Neural cell (in vitro differentiated cells): Measurements from ENCODE around the gene OSBPL1A. TPM values are rescaled to one million over a fixed set of nuclear protein-coding genes. Genes with fewer than 3 reads are reported as not detected.

Experiments
- H2AFZ ChIP-seq: fragments of 200-600, 300-800 bp; sonication (generic), shearing (Covaris generic); 2 replicates; pipeline ENCODE4 v1.6.0; 2014; ENCODE audit warnings: low read depth, mild to moderate bottlenecking, antibody characterized with exemption, low read length, moderate library complexity
- H3F3A ChIP-seq: fragments of 200-600 bp; shearing (Covaris generic); 2 replicates; pipeline ENCODE4 v1.6.1; 2016; ENCODE audit warnings: mild to moderate bottlenecking, moderate library complexity, mixed read lengths, antibody characterized with exemption, low read length; ENCODE audit not compliant: insufficient read depth, poor library complexity, severe bottlenecking
- H3K27ac ChIP-seq: fragments of 200-600, 300-800 bp; sonication (generic), shearing (Covaris generic); 2 replicates; pipeline ENCODE4 v1.5.1; 2014; ENCODE audit warnings: mild to moderate bottlenecking, low read length, moderate library complexity
- H3K27me3 ChIP-seq: fragments of 300-800, 200-600 bp; sonication (generic), shearing (Covaris generic); 2 replicates; pipeline ENCODE4 v1.6.0; 2014; ENCODE audit warnings: mild to moderate bottlenecking, low read depth, low read length, moderate library complexity; ENCODE audit not compliant: insufficient read depth
- H3K36me3 ChIP-seq: fragments of 300-800, 200-600 bp; sonication (generic), shearing (Covaris generic); 2 replicates; pipeline ENCODE4 v1.5.1; 2014; ENCODE audit warnings: mild to moderate bottlenecking, antibody characterized with exemption, low read length, moderate library complexity; ENCODE audit not compliant: insufficient read depth
- H3K4me2 ChIP-seq: fragments of 300-800, 200-600 bp; sonication (generic), shearing (Covaris generic); 2 replicates; pipeline ENCODE4 v1.6.0; 2014; ENCODE audit warnings: mild to moderate bottlenecking, low read length
- H3K4me3 ChIP-seq: fragments of 300-800, 200-600 bp; sonication (generic), shearing (Covaris generic); 2 replicates; pipeline ENCODE4 v1.5.1; 2014; ENCODE audit warnings: mild to moderate bottlenecking, low read length, moderate library complexity
- H3K79me2 ChIP-seq: fragments of 200-600 bp; shearing (Covaris generic); replicated peaks from 2 replicates; pipeline ENCODE4 v1.6.0; 2014; ENCODE audit warnings: mild to moderate bottlenecking, low read length, moderate library complexity; ENCODE audit not compliant: insufficient read depth
- H3K9ac ChIP-seq: fragments of 300-800, 200-600 bp; sonication (generic), shearing (Covaris generic); 2 replicates; pipeline ENCODE4 v1.6.1; 2016; ENCODE audit warnings: mild to moderate bottlenecking, low read length, mixed read lengths
- H3K9me2 ChIP-seq: fragments of 200-600 bp; shearing (Covaris generic); 2 replicates; pipeline ENCODE4 v1.6.1; 2016; ENCODE audit warnings: mild to moderate bottlenecking, low read length, mixed read lengths; ENCODE audit not compliant: insufficient read depth
- H3K9me3 ChIP-seq: fragments of 200-600, 300-800 bp; sonication (generic), shearing (Covaris generic); 2 replicates; pipeline ENCODE4 v1.6.1; 2016; ENCODE audit warnings: mild to moderate bottlenecking, mixed run types, low read length, moderate library complexity, mixed read lengths
- H4K20me1 ChIP-seq: fragments of 200-600 bp; shearing (Covaris generic); 2 replicates; pipeline ENCODE4 v1.6.1; 2016; ENCODE audit warnings: mild to moderate bottlenecking, mixed run types; ENCODE audit not compliant: insufficient read depth
- EP300 ChIP-seq: fragments of 450-650 bp; conservative IDR thresholded peaks from 2 replicates; pipeline ENCODE4 v1.6.1; 2014; ENCODE audit warnings: antibody characterized with exemption, mild to moderate bottlenecking, moderate library complexity; ENCODE audit not compliant: poor library complexity, severe bottlenecking
- EZH2 ChIP-seq: fragments of 200-600, 300-800 bp; shearing (Covaris generic), sonication (generic); IDR thresholded peaks from 2 replicates; pipeline ENCODE4 v1.6.1; 2014; ENCODE audit warnings: antibody characterized with exemption, low read length, borderline replicate concordance, mild to moderate bottlenecking; ENCODE audit not compliant: insufficient read depth, poor library complexity, severe bottlenecking
- MXI1 ChIP-seq: fragments of 450-650 bp; conservative IDR thresholded peaks from 2 replicates; pipeline ENCODE4 v1.6.1; 2014; ENCODE audit warnings: antibody characterized with exemption, mild to moderate bottlenecking; ENCODE audit not compliant: poor library complexity, severe bottlenecking
- POLR2AphosphoS5 ChIP-seq: IDR thresholded peaks from 2 replicates; pipeline ENCODE4 v1.6.1; 2012
- RAD21 ChIP-seq: fragments of 450-650 bp; conservative IDR thresholded peaks from 2 replicates; pipeline ENCODE4 v1.6.1; 2014; ENCODE audit warnings: antibody characterized with exemption, mild to moderate bottlenecking, moderate library complexity
- SMC3 ChIP-seq: fragments of 450-650 bp; conservative IDR thresholded peaks from 2 replicates; pipeline ENCODE4 v1.6.1; 2014; ENCODE audit warnings: antibody characterized with exemption, mild to moderate bottlenecking, moderate library complexity; ENCODE audit not compliant: poor library complexity
- TAF1 ChIP-seq: IDR thresholded peaks from 2 replicates; pipeline ENCODE4 v1.6.1; 2012; ENCODE audit warnings: low read depth
- polyA plus RNA-seq: library from polyadenylated mRNA; depleted of rRNA; stranded (reverse); fragments of >200 nt; gene quantifications from 2 replicates; pipeline ENCODE4 v1.2.3, GENCODE V29; 2014
- TF ChIP-seq, protein P1 (sequence below): IDR thresholded peaks from 2 replicates; pipeline ENCODE4 v1.6.1; 2012; ENCODE audit warnings: borderline replicate concordance
- TF ChIP-seq, protein P2 (sequence below): fragments of 450-650 bp; IDR thresholded peaks from 2 replicates; pipeline ENCODE4 v1.5.1; 2014; ENCODE audit warnings: antibody characterized with exemption, mild to moderate bottlenecking, moderate library complexity; ENCODE audit not compliant: poor library complexity, severe bottlenecking

Gene OSBPL1A
- polyA plus RNA-seq, 1 donor from 2014 or later, result 24.9 TPM

DNA sequence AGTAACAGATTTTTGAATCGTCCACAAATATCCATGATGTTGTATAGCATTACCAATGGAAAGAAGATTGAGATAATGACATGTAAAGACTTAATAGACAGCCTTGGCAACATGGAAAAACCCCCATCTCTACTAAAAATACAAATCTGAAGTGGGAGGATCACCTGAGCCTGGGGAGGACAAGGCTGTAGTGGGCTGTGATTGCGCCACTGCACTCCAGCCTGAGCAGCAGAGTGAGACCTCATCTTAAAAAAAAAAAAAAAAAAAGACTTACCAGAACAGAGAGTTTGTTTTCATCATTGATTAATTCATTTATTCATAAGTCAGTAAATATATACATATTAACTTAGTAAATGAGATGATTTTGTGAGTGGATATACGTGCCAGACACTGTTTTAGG lies 7.0 kb upstream of the OSBPL1A start:
- H3K9me2 ChIP-seq, result no peaks in the 10 kb centered on the region
- no peaks in the 10 kb centered on the region for H3K79me2 ChIP-seq

GRCh38 chr18:24403076-24403475 lies 5.5 kb upstream of the OSBPL1A start:
- Histone ChIP-seq H3K4me2 (no peak overlapping the region), H3K9ac (no peak overlapping the region)

More for the DNA sequence above, 7.0 kb upstream of the OSBPL1A start:
- no peaks in the 10 kb centered on the region for H3F3A ChIP-seq
- H3K36me3 ChIP-seq, result no peaks in the 10 kb centered on the region
- no peak overlapping the region for H3K9ac ChIP-seq
- H2AFZ ChIP-seq, result no peak overlapping the region
- H3K4me2 ChIP-seq, result no peak overlapping the region
- H4K20me1 ChIP-seq, result no peaks in the 10 kb centered on the region
- peaks cover 3% of the 10 kb centered on the region for H3K9me3 ChIP-seq
- no peak overlapping the region for H3K4me3 ChIP-seq
- TF ChIP-seq MXI1 (no peak), TAF1 (no peak), RAD21 (no peak), SMC3 (no peak), EZH2 (no peak), EP300 (no peak), POLR2AphosphoS5 (no peak)
- TF ChIP-seq, protein P1, sequence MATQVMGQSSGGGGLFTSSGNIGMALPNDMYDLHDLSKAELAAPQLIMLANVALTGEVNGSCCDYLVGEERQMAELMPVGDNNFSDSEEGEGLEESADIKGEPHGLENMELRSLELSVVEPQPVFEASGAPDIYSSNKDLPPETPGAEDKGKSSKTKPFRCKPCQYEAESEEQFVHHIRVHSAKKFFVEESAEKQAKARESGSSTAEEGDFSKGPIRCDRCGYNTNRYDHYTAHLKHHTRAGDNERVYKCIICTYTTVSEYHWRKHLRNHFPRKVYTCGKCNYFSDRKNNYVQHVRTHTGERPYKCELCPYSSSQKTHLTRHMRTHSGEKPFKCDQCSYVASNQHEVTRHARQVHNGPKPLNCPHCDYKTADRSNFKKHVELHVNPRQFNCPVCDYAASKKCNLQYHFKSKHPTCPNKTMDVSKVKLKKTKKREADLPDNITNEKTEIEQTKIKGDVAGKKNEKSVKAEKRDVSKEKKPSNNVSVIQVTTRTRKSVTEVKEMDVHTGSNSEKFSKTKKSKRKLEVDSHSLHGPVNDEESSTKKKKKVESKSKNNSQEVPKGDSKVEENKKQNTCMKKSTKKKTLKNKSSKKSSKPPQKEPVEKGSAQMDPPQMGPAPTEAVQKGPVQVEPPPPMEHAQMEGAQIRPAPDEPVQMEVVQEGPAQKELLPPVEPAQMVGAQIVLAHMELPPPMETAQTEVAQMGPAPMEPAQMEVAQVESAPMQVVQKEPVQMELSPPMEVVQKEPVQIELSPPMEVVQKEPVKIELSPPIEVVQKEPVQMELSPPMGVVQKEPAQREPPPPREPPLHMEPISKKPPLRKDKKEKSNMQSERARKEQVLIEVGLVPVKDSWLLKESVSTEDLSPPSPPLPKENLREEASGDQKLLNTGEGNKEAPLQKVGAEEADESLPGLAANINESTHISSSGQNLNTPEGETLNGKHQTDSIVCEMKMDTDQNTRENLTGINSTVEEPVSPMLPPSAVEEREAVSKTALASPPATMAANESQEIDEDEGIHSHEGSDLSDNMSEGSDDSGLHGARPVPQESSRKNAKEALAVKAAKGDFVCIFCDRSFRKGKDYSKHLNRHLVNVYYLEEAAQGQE, result no peak
- TF ChIP-seq, protein P2, sequence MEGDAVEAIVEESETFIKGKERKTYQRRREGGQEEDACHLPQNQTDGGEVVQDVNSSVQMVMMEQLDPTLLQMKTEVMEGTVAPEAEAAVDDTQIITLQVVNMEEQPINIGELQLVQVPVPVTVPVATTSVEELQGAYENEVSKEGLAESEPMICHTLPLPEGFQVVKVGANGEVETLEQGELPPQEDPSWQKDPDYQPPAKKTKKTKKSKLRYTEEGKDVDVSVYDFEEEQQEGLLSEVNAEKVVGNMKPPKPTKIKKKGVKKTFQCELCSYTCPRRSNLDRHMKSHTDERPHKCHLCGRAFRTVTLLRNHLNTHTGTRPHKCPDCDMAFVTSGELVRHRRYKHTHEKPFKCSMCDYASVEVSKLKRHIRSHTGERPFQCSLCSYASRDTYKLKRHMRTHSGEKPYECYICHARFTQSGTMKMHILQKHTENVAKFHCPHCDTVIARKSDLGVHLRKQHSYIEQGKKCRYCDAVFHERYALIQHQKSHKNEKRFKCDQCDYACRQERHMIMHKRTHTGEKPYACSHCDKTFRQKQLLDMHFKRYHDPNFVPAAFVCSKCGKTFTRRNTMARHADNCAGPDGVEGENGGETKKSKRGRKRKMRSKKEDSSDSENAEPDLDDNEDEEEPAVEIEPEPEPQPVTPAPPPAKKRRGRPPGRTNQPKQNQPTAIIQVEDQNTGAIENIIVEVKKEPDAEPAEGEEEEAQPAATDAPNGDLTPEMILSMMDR, result no peak
- no peaks in the 10 kb centered on the region for H3K27me3 ChIP-seq
- no peak overlapping the region for H3K27ac ChIP-seq

More at GRCh38 chr18:24403076-24403475, 5.5 kb upstream of the OSBPL1A start:
- Histone ChIP-seq H3K36me3 (no peaks in the 10 kb centered on the region), H4K20me1 (no peaks in the 10 kb centered on the region), H3F3A (no peaks in the 10 kb centered on the region), H2AFZ (no peak overlapping the region), H3K9me3 (peaks cover 3% of the 10 kb centered on the region), H3K27me3 (no peaks in the 10 kb centered on the region), H3K4me3 (no peak overlapping the region), H3K9me2 (no peaks in the 10 kb centered on the region), H3K79me2 (no peaks in the 10 kb centered on the region), H3K27ac (no peak overlapping the region)
- TF ChIP-seq RAD21 (no peak), TAF1 (no peak), MXI1 (no peak), EP300 (no peak), POLR2AphosphoS5 (no peak), SMC3 (no peak), EZH2 (no peak)
- TF ChIP-seq, protein P2, result no peak
- TF ChIP-seq, protein P1, result no peak
